Measurements from ENCODE around the gene SLC25A12. TPM values are rescaled to one million over a fixed set of nuclear protein-coding genes. Genes with fewer than 3 reads are reported as not detected.

SLC25A12 gene
- total RNA-seq, 2 experiments from 2014 or later: 28.1 to 32.3 TPM

DNA sequence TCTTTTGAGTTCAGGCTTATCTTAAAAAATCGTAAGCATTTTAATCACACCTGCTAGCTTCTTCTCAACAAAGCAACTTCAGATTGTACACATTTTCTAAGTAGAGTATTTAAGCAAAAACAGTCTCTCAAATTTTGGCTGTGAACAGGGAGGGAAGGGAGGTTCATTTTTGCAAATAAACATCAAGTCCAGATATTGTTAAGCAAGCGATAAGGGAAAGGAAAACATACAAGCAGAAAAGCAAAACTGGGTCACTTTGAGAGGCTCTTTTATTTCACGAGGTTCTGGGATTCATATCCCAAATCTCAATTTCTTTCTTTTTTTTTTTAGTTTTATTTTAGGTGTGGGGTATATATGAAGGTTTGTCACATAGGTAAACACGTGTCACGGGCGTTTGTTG lies 79.9 kb downstream of the SLC25A12 start:
- intact Hi-C loops (cut with micrococcal nuclease; ENCODE audit: unreplicated experiment): no loop called here
- no peaks in the 10 kb centered on the region for H3K79me2 ChIP-seq (ENCODE audit: insufficient read depth, low read depth, low read length)
- H3K36me3 ChIP-seq (ENCODE audit: insufficient read depth, low read length): peaks cover 78% of the 10 kb centered on the region
- BruUV-seq (replicated peaks): no TSS peak
- TF ChIP-seq, protein P1, sequence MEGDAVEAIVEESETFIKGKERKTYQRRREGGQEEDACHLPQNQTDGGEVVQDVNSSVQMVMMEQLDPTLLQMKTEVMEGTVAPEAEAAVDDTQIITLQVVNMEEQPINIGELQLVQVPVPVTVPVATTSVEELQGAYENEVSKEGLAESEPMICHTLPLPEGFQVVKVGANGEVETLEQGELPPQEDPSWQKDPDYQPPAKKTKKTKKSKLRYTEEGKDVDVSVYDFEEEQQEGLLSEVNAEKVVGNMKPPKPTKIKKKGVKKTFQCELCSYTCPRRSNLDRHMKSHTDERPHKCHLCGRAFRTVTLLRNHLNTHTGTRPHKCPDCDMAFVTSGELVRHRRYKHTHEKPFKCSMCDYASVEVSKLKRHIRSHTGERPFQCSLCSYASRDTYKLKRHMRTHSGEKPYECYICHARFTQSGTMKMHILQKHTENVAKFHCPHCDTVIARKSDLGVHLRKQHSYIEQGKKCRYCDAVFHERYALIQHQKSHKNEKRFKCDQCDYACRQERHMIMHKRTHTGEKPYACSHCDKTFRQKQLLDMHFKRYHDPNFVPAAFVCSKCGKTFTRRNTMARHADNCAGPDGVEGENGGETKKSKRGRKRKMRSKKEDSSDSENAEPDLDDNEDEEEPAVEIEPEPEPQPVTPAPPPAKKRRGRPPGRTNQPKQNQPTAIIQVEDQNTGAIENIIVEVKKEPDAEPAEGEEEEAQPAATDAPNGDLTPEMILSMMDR (conservative IDR thresholded peaks at IDR 0.05; ENCODE audit: low read length): no peak
- no peak for TF ChIP-seq EZH2phosphoT487 (IDR thresholded peaks at IDR 0.05; ENCODE audit: borderline replicate concordance, low read depth, low read length)
- H2AFZ ChIP-seq (ENCODE audit: low read length): no peak overlapping the region
- no peak for DNase-seq (ENCODE audit: low spot score)
- ChIA-PET POLR2A (interaction anchor here (0.7 kb wide), 2 partner anchors 72 to 1440 kb away, joined by 3 to 4 read pairs; no protein-coding TSS in a partner anchor), CTCF (ENCODE audit: unreplicated experiment) (no interaction called here)
- no peak overlapping the region for H3K27ac ChIP-seq (ENCODE audit: low read depth, low read length, poor library complexity, severe bottlenecking)
- H3K9me2 ChIP-seq (ENCODE audit: insufficient read depth, low read length): no peaks in the 10 kb centered on the region
- no peak overlapping the region for H3K4me2 ChIP-seq (ENCODE audit: low read length)
- H4K20me1 ChIP-seq (ENCODE audit: insufficient read depth, low read length): no peaks in the 10 kb centered on the region
- no peak overlapping the region for H3K4me3 ChIP-seq (ENCODE audit: low read depth, low read length, poor library complexity, severe bottlenecking)
- no peaks in the 10 kb centered on the region for H3K4me1 ChIP-seq (ENCODE audit: insufficient read depth, low read length, poor library complexity, severe bottlenecking)
- H3K9me3 ChIP-seq (ENCODE audit: low read length): no peaks in the 10 kb centered on the region

DNA sequence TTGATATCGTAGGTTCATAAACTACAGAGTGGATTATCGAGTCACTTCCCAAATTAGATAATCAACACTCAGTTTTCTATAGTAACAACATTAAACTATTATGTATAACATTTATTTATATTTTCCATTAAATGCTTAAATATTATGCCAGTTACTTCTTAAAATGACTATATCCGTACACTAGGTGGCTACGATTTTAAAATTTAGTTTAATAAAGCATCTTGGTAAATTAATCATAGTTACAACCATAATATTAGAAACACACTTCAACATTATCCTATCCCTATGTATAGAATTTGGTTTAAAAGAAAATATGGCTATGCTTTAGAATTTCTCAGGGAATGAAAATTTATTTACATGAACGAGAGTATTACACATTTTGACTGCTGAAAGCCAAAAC lies 80.3 kb downstream of the SLC25A12 start:
- Histone ChIP-seq H3K79me2 (ENCODE audit: insufficient read depth, low read depth, low read length) (no peaks in the 10 kb centered on the region), H4K20me1 (ENCODE audit: insufficient read depth, low read length) (no peaks in the 10 kb centered on the region), H3K4me1 (ENCODE audit: insufficient read depth, low read length, poor library complexity, severe bottlenecking) (no peaks in the 10 kb centered on the region), H3K4me2 (ENCODE audit: low read length) (no peak overlapping the region), H3K27ac (ENCODE audit: low read depth, low read length, poor library complexity, severe bottlenecking) (no peak overlapping the region), H3K9me3 (ENCODE audit: low read length) (no peaks in the 10 kb centered on the region), H3K4me3 (ENCODE audit: low read depth, low read length, poor library complexity, severe bottlenecking) (no peak overlapping the region), H3K36me3 (ENCODE audit: insufficient read depth, low read length) (peaks cover 78% of the 10 kb centered on the region), H2AFZ (ENCODE audit: low read length) (no peak overlapping the region), H3K9me2 (ENCODE audit: insufficient read depth, low read length) (no peaks in the 10 kb centered on the region)
- no TSS peak for BruUV-seq (replicated peaks)
- intact Hi-C loops (cut with micrococcal nuclease; ENCODE audit: unreplicated experiment): no loop called here
- ChIA-PET CTCF (ENCODE audit: unreplicated experiment) (no interaction called here), POLR2A (no interaction called here)
- DNase-seq (ENCODE audit: low spot score): no peak
- TF ChIP-seq, protein P1 (conservative IDR thresholded peaks at IDR 0.05; ENCODE audit: low read length): 0 out of 2 replicates have a peak, but pooled peaks have one; percentile 17
- no peak for TF ChIP-seq EZH2phosphoT487 (IDR thresholded peaks at IDR 0.05; ENCODE audit: borderline replicate concordance, low read depth, low read length)

DNA sequence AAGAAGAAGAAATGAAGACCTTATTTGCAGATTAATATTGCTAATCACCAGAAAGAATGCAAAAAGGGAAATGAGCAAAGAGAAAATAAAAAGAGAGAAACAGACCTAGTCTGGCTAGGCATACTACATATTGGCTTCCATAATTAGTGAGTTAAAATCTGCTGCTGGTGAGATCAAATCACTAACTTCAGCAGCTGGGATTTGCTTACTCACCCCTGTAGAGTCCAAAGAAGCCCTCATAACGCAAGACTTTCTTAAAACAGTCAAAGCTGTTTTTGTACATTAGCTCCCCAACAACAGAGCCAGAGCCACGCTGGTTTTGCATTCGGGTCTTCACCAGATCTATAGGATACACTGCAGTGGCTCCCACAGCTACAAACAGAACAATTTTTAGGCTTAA lies 80.9 kb downstream of the SLC25A12 start:
- no peak for DNase-seq (ENCODE audit: low spot score)
- intact Hi-C loops (cut with micrococcal nuclease; ENCODE audit: unreplicated experiment): no loop called here
- Histone ChIP-seq H3K79me2 (ENCODE audit: insufficient read depth, low read depth, low read length) (no peaks in the 10 kb centered on the region), H2AFZ (ENCODE audit: low read length) (no peak overlapping the region), H3K4me2 (ENCODE audit: low read length) (no peak overlapping the region), H3K4me1 (ENCODE audit: insufficient read depth, low read length, poor library complexity, severe bottlenecking) (no peaks in the 10 kb centered on the region), H3K4me3 (ENCODE audit: low read depth, low read length, poor library complexity, severe bottlenecking) (no peak overlapping the region), H3K9me3 (ENCODE audit: low read length) (no peaks in the 10 kb centered on the region), H4K20me1 (ENCODE audit: insufficient read depth, low read length) (no peaks in the 10 kb centered on the region), H3K36me3 (ENCODE audit: insufficient read depth, low read length) (peaks cover 76% of the 10 kb centered on the region), H3K27ac (ENCODE audit: low read depth, low read length, poor library complexity, severe bottlenecking) (no peak overlapping the region), H3K9me2 (ENCODE audit: insufficient read depth, low read length) (no peaks in the 10 kb centered on the region)
- TF ChIP-seq EZH2phosphoT487 (IDR thresholded peaks at IDR 0.05; ENCODE audit: borderline replicate concordance, low read depth, low read length): no peak
- TF ChIP-seq, protein P1 (conservative IDR thresholded peaks at IDR 0.05; ENCODE audit: low read length): no peak
- BruUV-seq (replicated peaks): no TSS peak
- CTCF ChIA-PET (ENCODE audit: unreplicated experiment): no interaction called here
- POLR2A ChIA-PET: interaction anchor here (0.6 to 0.7 kb wide), 2 partner anchors 165 to 660 kb away, joined by 3 read pairs; no protein-coding TSS in a partner anchor

Measured in OCI-LY7 (cell line).